Activated CD4-positive, alpha-beta T cell treated with anti-CD3 and anti-CD28 coated beads, Interleukin-2, amount 10 ng/mL, durations not matched to agents 7 days and 5 days (primary cell): ENCODE measurements around the gene TRPM3. TPM values are rescaled to one million over a fixed set of nuclear protein-coding genes. Genes with fewer than 3 reads are reported as not detected.

ENCODE experiments used
- CTCF ChIA-PET: fragments of 350-600 bp; sonication (Branson Sonifier 250); formaldehyde crosslinking; loops from one replicate; lab custom pipeline; 2021; ENCODE audit warnings: antibody characterized with exemption; lab: Charles Lee
- POLR2A ChIA-PET: fragments of 350-600 bp; sonication (Branson Sonifier 250); formaldehyde crosslinking; loops from one replicate; lab custom pipeline; 2021; ENCODE audit warnings: antibody characterized with exemption; lab: Charles Lee
- DNase-seq: peaks from one replicate; pipeline ENCODE4 v3.0.0-alpha.2; 2020
- H3K27ac Mint-ChIP-seq: one replicate; pipeline ENCODE4 v1.8.0; 2021; ENCODE audit warnings: mild to moderate bottlenecking, moderate library complexity, mixed read lengths
- H3K27me3 Mint-ChIP-seq: one replicate; pipeline ENCODE4 v1.8.0; 2021; ENCODE audit warnings: mixed read lengths
- H3K36me3 Mint-ChIP-seq: one replicate; pipeline ENCODE4 v1.8.0; 2021; ENCODE audit warnings: low read depth, mixed read lengths
- H3K4me1 Mint-ChIP-seq: one replicate; pipeline ENCODE4 v1.8.0; 2021; ENCODE audit warnings: mixed read lengths
- H3K4me3 Mint-ChIP-seq: one replicate; pipeline ENCODE4 v1.8.0; 2021; ENCODE audit warnings: mild to moderate bottlenecking, moderate library complexity, mixed read lengths
- H3K9me3 Mint-ChIP-seq: one replicate; pipeline ENCODE4 v1.8.0; 2021; ENCODE audit warnings: mixed read lengths
- total RNA-seq, 2 experiments: library from RNA; stranded (reverse); gene quantifications; one replicate each; pipeline ENCODE4 v1.2.3, GENCODE V29; 2021

The TRPM3 gene
- total RNA-seq, 2 experiments from 2014 or later = not detected

- H3K27ac Mint-ChIP-seq = no peak overlapping the region
- no peaks in the 10 kb centered on the region for H3K36me3 Mint-ChIP-seq
- no peaks in the 10 kb centered on the region for H3K27me3 Mint-ChIP-seq
- POLR2A ChIA-PET = no interaction called here
- H3K9me3 Mint-ChIP-seq = no peaks in the 10 kb centered on the region
- H3K4me1 Mint-ChIP-seq = no peaks in the 10 kb centered on the region
- CTCF ChIA-PET = no interaction called here
- no peak for DNase-seq
- H3K4me3 Mint-ChIP-seq = no peak overlapping the region
Observed at GRCh38 chr9:71090896-71091295, 30.5 kb downstream of the TRPM3 start.

- Mint-ChIP-seq H3K4me3 (no peak overlapping the region), H3K36me3 (no peaks in the 10 kb centered on the region), H3K9me3 (no peaks in the 10 kb centered on the region), H3K27me3 (no peaks in the 10 kb centered on the region), H3K4me1 (no peaks in the 10 kb centered on the region), H3K27ac (no peak overlapping the region)
- POLR2A ChIA-PET = no interaction called here
- CTCF ChIA-PET = no interaction called here
- DNase-seq = no peak
Observed at GRCh38 chr9:71079451-71079850, 42.0 kb downstream of the TRPM3 start.

- H3K4me1 Mint-ChIP-seq = no peaks in the 10 kb centered on the region
- no peak overlapping the region for H3K4me3 Mint-ChIP-seq
- H3K27ac Mint-ChIP-seq = no peak overlapping the region
- no peaks in the 10 kb centered on the region for H3K27me3 Mint-ChIP-seq
- POLR2A ChIA-PET = no interaction called here
- no peaks in the 10 kb centered on the region for H3K9me3 Mint-ChIP-seq
- CTCF ChIA-PET = interaction anchor here (1.2 kb wide), 1 partner anchor 32 kb away, joined by 3 read pairs; no protein-coding TSS in a partner anchor
- H3K36me3 Mint-ChIP-seq = no peaks in the 10 kb centered on the region
- DNase-seq = no peak
Observed at GRCh38 chr9:71076096-71076495, 45.3 kb downstream of the TRPM3 start.

GRCh38 chr9:71073494-71073893, 47.9 kb downstream of the TRPM3 start:
- Mint-ChIP-seq H3K27ac (no peak overlapping the region), H3K27me3 (no peaks in the 10 kb centered on the region), H3K4me1 (no peaks in the 10 kb centered on the region), H3K4me3 (no peak overlapping the region), H3K36me3 (no peaks in the 10 kb centered on the region), H3K9me3 (no peaks in the 10 kb centered on the region)
- POLR2A ChIA-PET = no interaction called here
- CTCF ChIA-PET = interaction anchor here (0.5 kb wide), 1 partner anchor 43 kb away, joined by 3 read pairs; no protein-coding TSS in a partner anchor
- DNase-seq = no peak

- no peaks in the 10 kb centered on the region for H3K36me3 Mint-ChIP-seq
- no peak overlapping the region for H3K27ac Mint-ChIP-seq
- no peaks in the 10 kb centered on the region for H3K4me1 Mint-ChIP-seq
- no peaks in the 10 kb centered on the region for H3K9me3 Mint-ChIP-seq
- CTCF ChIA-PET = interaction anchor here (0.6 kb wide), 1 partner anchor 25 kb away, joined by 3 read pairs; no protein-coding TSS in a partner anchor
- no peak for DNase-seq
- H3K27me3 Mint-ChIP-seq = no peaks in the 10 kb centered on the region
- POLR2A ChIA-PET = no interaction called here
- no peak overlapping the region for H3K4me3 Mint-ChIP-seq
Observed at GRCh38 chr9:71072587-71072986, 48.8 kb downstream of the TRPM3 start.

GRCh38 chr9:71071633-71072032, 49.8 kb downstream of the TRPM3 start:
- ChIA-PET CTCF (no interaction called here), POLR2A (no interaction called here)
- Mint-ChIP-seq H3K27me3 (no peaks in the 10 kb centered on the region), H3K27ac (no peak overlapping the region), H3K9me3 (no peaks in the 10 kb centered on the region), H3K4me3 (no peak overlapping the region), H3K4me1 (no peaks in the 10 kb centered on the region), H3K36me3 (no peaks in the 10 kb centered on the region)
- no peak for DNase-seq

- Mint-ChIP-seq H3K4me1 (no peaks in the 10 kb centered on the region), H3K27me3 (no peaks in the 10 kb centered on the region), H3K9me3 (no peaks in the 10 kb centered on the region), H3K36me3 (no peaks in the 10 kb centered on the region), H3K4me3 (no peak overlapping the region), H3K27ac (no peak overlapping the region)
- ChIA-PET POLR2A (no interaction called here), CTCF (no interaction called here)
- DNase-seq = no peak
Observed at GRCh38 chr9:71058660-71059059, 62.8 kb downstream of the TRPM3 start.

GRCh38 chr9:71052287-71052686, 69.1 kb downstream of the TRPM3 start:
- no peaks in the 10 kb centered on the region for H3K36me3 Mint-ChIP-seq
- DNase-seq = no peak
- H3K4me1 Mint-ChIP-seq = no peaks in the 10 kb centered on the region
- no peaks in the 10 kb centered on the region for H3K27me3 Mint-ChIP-seq
- ChIA-PET CTCF (no interaction called here), POLR2A (no interaction called here)
- H3K27ac Mint-ChIP-seq = no peak overlapping the region
- H3K4me3 Mint-ChIP-seq = no peak overlapping the region
- H3K9me3 Mint-ChIP-seq = no peaks in the 10 kb centered on the region

- ChIA-PET CTCF (no interaction called here), POLR2A (no interaction called here)
- Mint-ChIP-seq H3K27me3 (no peaks in the 10 kb centered on the region), H3K9me3 (no peaks in the 10 kb centered on the region), H3K36me3 (no peaks in the 10 kb centered on the region), H3K4me1 (no peaks in the 10 kb centered on the region), H3K4me3 (no peak overlapping the region), H3K27ac (no peak overlapping the region)
- no peak for DNase-seq
Observed at GRCh38 chr9:71048280-71048679, 73.1 kb downstream of the TRPM3 start.

- Mint-ChIP-seq H3K9me3 (no peaks in the 10 kb centered on the region), H3K27me3 (no peaks in the 10 kb centered on the region), H3K27ac (no peak overlapping the region), H3K4me3 (no peak overlapping the region), H3K36me3 (no peaks in the 10 kb centered on the region), H3K4me1 (no peaks in the 10 kb centered on the region)
- POLR2A ChIA-PET = no interaction called here
- CTCF ChIA-PET = no interaction called here
- no peak for DNase-seq
Observed at GRCh38 chr9:71042448-71042990, 78.9 kb downstream of the TRPM3 start.

- ChIA-PET CTCF (no interaction called here), POLR2A (no interaction called here)
- H3K27ac Mint-ChIP-seq = no peak overlapping the region
- H3K4me3 Mint-ChIP-seq = no peak overlapping the region
- no peaks in the 10 kb centered on the region for H3K27me3 Mint-ChIP-seq
- H3K9me3 Mint-ChIP-seq = no peaks in the 10 kb centered on the region
- H3K36me3 Mint-ChIP-seq = no peaks in the 10 kb centered on the region
- no peaks in the 10 kb centered on the region for H3K4me1 Mint-ChIP-seq
- DNase-seq = no peak
Observed at GRCh38 chr9:71037521-71037920, 83.9 kb downstream of the TRPM3 start.

GRCh38 chr9:71036501-71036900, 84.9 kb downstream of the TRPM3 start:
- Mint-ChIP-seq H3K4me3 (no peak overlapping the region), H3K27me3 (no peaks in the 10 kb centered on the region), H3K9me3 (no peaks in the 10 kb centered on the region), H3K27ac (no peak overlapping the region), H3K36me3 (no peaks in the 10 kb centered on the region), H3K4me1 (no peaks in the 10 kb centered on the region)
- DNase-seq = no peak
- ChIA-PET CTCF (no interaction called here), POLR2A (no interaction called here)

- Mint-ChIP-seq H3K4me3 (no peak overlapping the region), H3K27ac (no peak overlapping the region), H3K9me3 (no peaks in the 10 kb centered on the region), H3K4me1 (no peaks in the 10 kb centered on the region), H3K27me3 (no peaks in the 10 kb centered on the region), H3K36me3 (no peaks in the 10 kb centered on the region)
- no peak for DNase-seq
- POLR2A ChIA-PET = no interaction called here
- CTCF ChIA-PET = no interaction called here
Observed at GRCh38 chr9:71032779-71033178, 88.6 kb downstream of the TRPM3 start.

GRCh38 chr9:71025728-71026127, 95.7 kb downstream of the TRPM3 start:
- no peaks in the 10 kb centered on the region for H3K4me1 Mint-ChIP-seq
- H3K27me3 Mint-ChIP-seq = no peaks in the 10 kb centered on the region
- no peak overlapping the region for H3K4me3 Mint-ChIP-seq
- H3K27ac Mint-ChIP-seq = no peak overlapping the region
- H3K36me3 Mint-ChIP-seq = no peaks in the 10 kb centered on the region
- ChIA-PET POLR2A (no interaction called here), CTCF (no interaction called here)
- H3K9me3 Mint-ChIP-seq = no peaks in the 10 kb centered on the region
- no peak for DNase-seq
